Measurements from ENCODE around the gene ZFP92.

ZFP92 gene

GRCh38 chrX:153457827-153458466 lies 46.7 kb downstream of the ZFP92 start:
- no peak for DNase-seq

GRCh38 chrX:153458476-153458875 lies 47.2 kb downstream of the ZFP92 start:
- DNase-seq: no peak

- no peak for DNase-seq
These were observed 48.7 kb downstream of the ZFP92 start for GRCh38 chrX:153459986-153460385.

GRCh38 chrX:153460826-153461225 lies 49.6 kb downstream of the ZFP92 start:
- DNase-seq: peak; percentile 37 to 48
